Inflammatory macrophage treated with lipopolysaccharide for 4 hours (primary cell): ENCODE measurements around the gene MMP14.
"Not testable (repeated sequence)": the region's sequence is repeated elsewhere in the genome, so short reads cannot be mapped to it uniquely, and the experiment has no call there.

ENCODE experiments used
- DNase-seq: peaks from one replicate; pipeline ENCODE4 v3.0.0-alpha.2; 2020

Gene MMP14

DNA sequence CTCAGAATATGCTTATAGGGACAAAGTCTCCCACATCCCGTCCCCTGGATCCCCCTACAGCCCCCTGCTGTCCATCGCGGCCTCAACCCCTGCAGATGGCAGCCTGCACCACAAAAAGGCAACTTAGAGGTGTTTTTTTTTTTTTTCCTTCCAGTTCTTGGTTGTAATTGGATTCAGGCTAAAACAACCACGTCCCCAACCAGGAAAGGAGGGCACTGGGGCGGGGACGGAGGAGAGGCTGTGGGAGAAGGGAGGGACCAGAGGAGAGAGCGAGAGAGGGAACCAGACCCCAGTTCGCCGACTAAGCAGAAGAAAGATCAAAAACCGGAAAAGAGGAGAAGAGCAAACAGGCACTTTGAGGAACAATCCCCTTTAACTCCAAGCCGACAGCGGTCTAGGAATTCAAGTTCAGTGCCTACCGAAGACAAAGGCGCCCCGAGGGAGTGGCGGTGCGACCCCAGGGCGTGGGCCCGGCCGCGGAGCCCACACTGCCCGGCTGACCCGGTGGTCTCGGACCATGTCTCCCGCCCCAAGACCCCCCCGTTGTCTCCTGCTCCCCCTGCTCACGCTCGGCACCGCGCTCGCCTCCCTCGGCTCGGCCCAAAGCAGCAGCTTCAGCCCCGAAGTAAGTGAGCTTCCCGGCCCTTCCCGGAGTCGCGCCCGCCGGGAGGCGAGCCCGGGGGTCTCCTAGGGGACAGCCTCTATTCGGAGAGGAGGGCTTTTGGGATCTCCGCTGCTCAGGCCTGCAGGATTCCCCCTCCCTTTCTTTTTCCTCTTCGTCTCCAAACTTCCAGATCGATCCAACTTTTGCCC lies at the start of gene MMP14:
Gene MMP14 (plus strand): TSS at position 285 of the 813 bp plus-strand sequence. CDS start 233 bp downstream, at position 518.
- DNase-seq, result peak; percentile 81

GRCh38 chr14:22786685-22787084 lies 49.7 kb upstream of the MMP14 start:
- DNase-seq, result no peak

DNA sequence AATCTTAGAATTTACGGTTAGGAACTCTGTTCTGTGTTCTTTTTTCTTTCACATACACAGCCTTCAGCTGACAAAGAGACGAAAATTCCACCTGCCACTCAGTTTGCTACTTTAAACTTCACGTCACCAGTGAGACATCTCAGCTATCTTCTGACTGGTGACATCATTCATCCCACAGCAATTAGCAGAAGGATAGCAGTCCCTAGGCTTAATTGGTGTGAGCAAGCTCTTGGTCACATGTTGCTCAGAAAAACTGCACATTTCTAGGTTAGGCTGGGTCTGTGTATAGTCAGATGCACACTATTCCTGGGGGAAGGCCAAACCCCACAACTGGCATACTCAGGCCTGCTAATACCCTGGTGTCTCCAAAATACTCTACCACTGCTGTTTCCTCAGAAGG lies 45.1 kb upstream of the MMP14 start:
- DNase-seq, result peak; percentile 93

- DNase-seq, result no peak
Observed at GRCh38 chr14:22792158-22792557, 44.2 kb upstream of the MMP14 start.

GRCh38 chr14:22793550-22793949 lies 42.8 kb upstream of the MMP14 start:
- DNase-seq, result not testable (repeated sequence)

DNA sequence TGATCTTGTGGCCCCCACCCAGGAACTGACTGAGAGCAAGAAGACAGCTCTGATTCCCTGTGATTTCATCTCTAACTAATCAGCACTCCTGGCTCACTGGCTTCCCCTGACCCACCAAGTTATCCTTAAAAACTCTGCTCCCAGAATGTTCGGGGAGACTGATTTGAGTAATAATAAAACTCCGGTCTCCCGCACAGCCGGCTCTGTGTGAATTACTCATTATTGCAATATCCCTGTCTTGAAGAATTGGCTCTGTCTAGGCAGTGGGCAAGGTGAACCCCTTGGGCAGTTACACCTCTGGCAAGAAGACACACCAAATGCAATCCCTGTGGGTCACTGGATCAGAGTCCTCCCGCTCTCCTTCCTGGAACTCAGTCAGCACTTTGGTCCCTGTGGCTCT lies 42.4 kb upstream of the MMP14 start:
- no peak for DNase-seq

DNA sequence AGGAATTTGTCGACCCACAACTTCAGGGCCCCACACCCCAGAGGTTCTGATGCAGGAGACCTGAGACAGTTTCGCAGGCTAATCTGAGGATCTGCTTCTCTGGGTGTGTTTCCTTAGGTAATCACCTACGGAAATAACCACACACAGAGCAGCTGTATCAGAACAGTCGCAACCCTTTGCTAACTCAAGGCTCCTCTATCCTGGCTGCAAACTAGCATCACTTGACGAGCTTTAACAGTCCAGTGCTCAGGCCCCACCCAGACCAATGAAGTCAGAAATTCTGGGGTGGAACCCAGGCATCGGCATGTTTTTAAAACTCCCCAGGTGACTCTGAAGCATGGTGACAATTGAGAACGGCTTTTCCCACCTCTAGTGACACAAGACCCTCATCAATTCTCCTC lies 41.8 kb upstream of the MMP14 start:
- DNase-seq, result no peak

DNA sequence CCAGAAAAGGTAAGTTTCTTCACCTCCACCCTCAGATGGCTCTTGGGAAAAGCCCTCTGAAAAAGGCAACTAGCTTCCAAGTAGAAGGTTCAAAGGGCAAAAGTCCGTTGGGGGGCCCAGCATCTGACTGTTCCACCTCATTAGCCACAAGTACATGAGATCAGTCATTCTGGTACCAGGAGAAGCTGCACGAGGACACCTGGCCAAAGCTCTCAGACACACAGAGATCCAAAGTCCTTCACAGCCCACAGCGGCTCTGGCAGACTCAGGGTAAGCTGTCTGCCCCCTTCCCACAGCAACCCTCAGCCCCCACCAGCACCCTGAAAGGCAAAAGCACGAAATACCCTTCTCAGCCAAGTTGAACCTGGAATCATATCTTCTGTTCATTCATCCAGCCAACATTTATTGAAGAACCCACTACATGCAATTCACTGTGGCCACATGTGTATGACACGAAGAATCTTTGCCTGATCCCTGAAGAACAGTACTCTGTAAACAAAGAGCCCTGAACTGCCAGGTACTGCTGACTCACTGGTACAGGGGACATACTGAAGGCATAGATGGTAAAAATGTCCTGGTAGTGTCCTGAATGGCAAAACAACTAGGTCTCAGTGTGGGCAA lies 40.2 kb upstream of the MMP14 start:
- DNase-seq, result no peak

GRCh38 chr14:22797017-22797917 lies 39.1 kb upstream of the MMP14 start:
- peak; percentile 58 for DNase-seq

GRCh38 chr14:22798528-22798927 lies 37.9 kb upstream of the MMP14 start:
- peak; percentile 82 for DNase-seq

DNA sequence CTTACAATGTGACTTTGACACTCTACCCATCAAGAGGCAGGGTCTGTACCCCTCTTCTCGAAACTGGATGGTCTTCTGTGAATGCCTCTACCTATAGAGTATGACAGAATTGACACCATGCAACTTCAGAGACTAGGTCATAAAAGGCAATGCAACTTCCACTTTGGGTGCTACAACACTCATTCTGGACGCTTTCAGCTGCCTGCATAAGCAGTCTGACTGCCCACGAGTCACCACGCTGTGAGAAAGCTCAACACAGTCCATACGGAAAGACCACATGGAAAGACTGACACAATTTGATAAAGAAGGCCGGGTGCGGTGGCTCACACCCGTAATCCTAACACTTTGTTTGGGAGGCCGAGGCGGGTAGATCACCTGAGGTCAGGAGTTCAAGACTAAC lies 36.0 kb upstream of the MMP14 start:
- peak; percentile 85 for DNase-seq

- DNase-seq, result peak; percentile 61
Observed at GRCh38 chr14:22801716-22802115, 34.7 kb upstream of the MMP14 start.

DNA sequence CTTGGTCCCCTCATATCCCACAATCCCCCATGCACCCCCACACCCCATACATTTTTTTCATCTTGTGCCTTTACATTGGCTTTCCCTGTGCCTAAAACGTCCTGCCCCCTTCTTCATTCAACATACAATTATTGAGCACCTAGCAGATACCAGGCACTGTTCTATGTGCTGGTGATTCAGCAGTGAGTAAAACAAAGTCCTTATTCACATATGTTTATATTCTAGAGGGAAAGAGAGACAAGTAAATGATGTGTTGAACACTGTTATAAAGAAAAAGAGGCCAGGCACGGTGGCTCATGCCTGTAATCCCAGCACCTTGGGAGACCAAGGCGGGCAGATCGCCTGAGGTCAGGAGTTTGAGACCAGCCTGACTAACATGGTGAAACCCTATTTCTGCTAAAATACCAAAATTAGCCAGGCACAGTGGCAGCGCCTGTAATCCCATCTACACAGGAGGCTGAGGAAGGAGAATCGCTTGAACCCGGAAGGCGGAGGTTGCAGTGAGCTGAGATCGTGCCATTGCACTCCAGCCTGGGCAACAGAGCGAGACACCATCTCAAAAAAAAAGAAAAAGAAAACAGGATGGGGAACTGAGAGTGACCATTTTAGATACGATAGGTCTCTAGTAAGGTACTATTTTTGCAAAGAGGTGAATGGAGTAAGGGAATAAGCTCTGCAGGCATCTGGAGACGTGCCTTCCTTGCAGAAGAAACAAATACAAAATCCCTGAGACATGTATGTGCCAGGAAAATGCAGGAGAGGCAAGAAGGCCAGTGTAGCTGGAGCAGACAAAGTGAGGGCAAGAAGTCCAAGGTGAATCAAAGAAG lies 33.3 kb upstream of the MMP14 start:
- DNase-seq, result no peak

GRCh38 chr14:22803687-22803974 lies 32.8 kb upstream of the MMP14 start:
- no peak for DNase-seq

DNA sequence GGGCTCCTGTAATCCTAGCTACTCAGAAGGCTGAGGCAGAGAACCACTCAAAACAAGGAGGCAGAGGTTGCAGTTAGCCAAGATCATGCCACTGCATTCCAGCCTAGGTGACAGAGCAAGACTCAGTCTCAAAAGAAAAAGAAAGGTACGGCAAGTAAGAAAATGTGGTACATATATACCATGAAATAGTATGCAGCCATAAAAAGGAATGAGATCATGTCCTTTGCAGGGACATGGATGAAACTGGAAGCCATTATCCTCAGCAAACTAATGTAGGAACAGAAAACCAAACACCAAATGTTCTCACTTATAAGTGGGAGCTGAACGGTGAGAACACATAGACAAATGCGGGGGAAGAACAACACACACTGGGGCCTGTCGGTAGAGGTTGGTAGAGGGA lies 31.1 kb upstream of the MMP14 start:
- not testable (repeated sequence) for DNase-seq

GRCh38 chr14:22807432-22808087 lies 28.8 kb upstream of the MMP14 start:
- no peak for DNase-seq

DNA sequence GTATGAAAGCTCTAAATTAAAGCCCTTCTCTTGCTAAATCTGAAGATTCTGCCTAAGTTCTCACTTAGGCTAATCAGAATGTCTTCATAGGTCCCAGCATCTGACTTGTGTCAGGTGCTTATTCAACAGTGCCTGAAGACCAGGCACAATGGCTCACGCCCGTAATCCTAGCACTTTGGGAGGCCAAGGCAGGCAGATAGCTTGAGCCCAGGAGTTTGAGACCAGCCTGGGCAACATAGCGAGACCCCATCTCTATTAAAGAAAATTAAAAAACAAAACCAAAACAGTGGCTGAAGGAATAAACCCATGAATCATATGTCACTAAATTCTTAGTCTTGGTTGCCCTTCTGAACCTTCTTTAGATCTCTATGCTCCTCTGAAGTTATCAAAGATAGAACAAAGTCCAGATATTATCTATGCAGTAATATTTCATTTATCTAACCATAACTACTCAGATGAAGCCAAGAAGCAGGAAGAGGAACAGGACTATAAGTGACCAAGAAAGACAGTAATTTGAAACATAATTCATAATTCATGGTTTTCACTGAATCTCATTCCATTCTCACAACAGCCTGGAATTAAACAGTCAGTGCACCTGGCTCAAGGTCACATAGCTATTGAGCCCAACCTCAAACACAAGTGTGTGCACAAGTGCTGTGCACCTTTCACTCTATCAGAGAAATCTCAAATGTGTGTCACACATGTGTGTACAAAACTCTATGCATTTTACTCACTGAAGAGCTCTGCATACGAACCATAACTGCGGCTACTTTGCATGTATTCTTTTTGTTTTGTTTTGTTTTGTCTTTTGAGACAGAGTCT lies 27.8 kb upstream of the MMP14 start:
- DNase-seq, result no peak

DNA sequence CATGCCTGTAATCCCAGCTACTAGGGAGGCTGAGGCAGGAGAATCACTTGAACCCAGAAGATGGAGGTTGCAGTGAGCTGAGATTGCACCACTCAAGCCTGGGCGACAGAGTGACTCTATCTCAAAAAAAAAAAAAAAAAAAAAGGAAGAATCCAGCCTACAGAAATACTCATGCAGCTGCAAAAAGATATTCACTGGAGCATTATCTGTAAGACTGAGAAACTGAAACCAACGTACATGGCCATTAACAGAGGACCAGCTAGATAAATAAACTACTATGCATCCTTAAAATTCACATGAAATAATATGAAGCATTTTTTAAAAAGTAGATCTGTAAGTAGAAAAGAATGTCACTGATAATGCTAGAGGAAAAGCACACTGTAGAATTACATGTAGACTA lies 24.7 kb upstream of the MMP14 start:
- DNase-seq, result peak; percentile 88

GRCh38 chr14:22812744-22813143 lies 23.6 kb upstream of the MMP14 start:
- peak; percentile 35 for DNase-seq

- no peak for DNase-seq
Observed at GRCh38 chr14:22813145-22813544, 23.2 kb upstream of the MMP14 start.

DNA sequence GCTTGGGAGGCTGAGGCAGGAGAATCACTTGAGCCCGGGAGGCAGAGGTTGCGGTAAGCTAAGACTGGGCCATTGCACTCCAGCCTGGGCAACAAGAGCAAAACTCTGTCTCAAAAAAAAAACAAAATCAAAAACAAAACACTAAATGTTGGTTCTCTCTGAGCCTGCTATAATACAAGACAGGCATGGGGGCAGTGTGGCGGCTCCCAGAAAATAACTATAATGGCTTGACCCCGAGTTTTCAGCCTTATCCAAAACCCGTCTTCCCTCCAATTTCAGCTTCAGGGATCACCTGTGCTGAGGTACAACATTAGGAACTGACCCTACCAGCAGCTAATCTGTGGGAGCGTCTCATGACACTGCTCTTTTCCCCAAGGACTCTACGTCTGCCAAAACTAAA lies 22.0 kb upstream of the MMP14 start:
- no peak for DNase-seq
